Endothelial cell of umbilical vein (primary cell): ENCODE data around the gene RAD9A. TPM values are rescaled to one million over a fixed set of nuclear protein-coding genes. Genes with fewer than 3 reads are reported as not detected.

Source experiments
- BruUV-seq: library from RNA; stranded (reverse); fragments of 400-500 nt; replicated peaks from 2 replicates; lab custom pipeline; 2021; lab: Mats Ljungman, UMichigan
- CTCF ChIA-PET: fragments of 300-600, 350-600 bp; sonication (Branson Sonifier 250); formaldehyde crosslinking; loops from one replicate; lab custom pipeline; 2021; ENCODE audit warnings: antibody characterized with exemption, inconsistent platforms; lab: Charles Lee
- POLR2A ChIA-PET: fragments of 300-600, 350-600 bp; sonication (Branson Sonifier 250); formaldehyde crosslinking; loops from one replicate; lab custom pipeline; 2021; ENCODE audit warnings: antibody characterized with exemption, inconsistent platforms; lab: Charles Lee
- DNase-seq: peaks from one replicate; pipeline ENCODE4 v3.0.0-alpha.2; 2011; ENCODE audit warnings: low read depth, low spot score
- FAIRE-seq: peaks from 2 replicates; lab custom pipeline; 2011; peaks lifted over from hg19 to GRCh38; lab: Jason Lieb, UNC
- H2AFZ ChIP-seq: 2 replicates; pipeline ENCODE4 v1.6.0; 2012; ENCODE audit warnings: low read depth, low read length, control low read depth, inconsistent platforms
- H3K27ac ChIP-seq: 2 replicates; pipeline ENCODE4 v1.5.1; 2011; ENCODE audit warnings: low read depth, mild to moderate bottlenecking, control low read depth, low read length, moderate library complexity; ENCODE audit not compliant: insufficient read depth
- H3K27me3 ChIP-seq, 2 experiments: 2 replicates each; pipeline versions ENCODE4 v1.6.0 to v1.6.1; 2011; ENCODE audit warnings: low read length in 2 of 2, mixed read lengths in 1 of 2; ENCODE audit not compliant: control insufficient read depth in 2 of 2, insufficient read depth in 2 of 2
- H3K36me3 ChIP-seq, 2 experiments: 2 replicates in 1 of 2; 3 replicates in 1 of 2; pipeline ENCODE4 v1.5.1; 2011; ENCODE audit warnings: low read length in 2 of 2, mild to moderate bottlenecking in 1 of 2, moderate library complexity in 1 of 2; ENCODE audit not compliant: control insufficient read depth in 2 of 2, insufficient read depth in 2 of 2; ENCODE audit errors: extremely low read depth in 1 of 2
- H3K4me1 ChIP-seq: 3 replicates; pipeline ENCODE4 v1.5.1; 2011; ENCODE audit warnings: mild to moderate bottlenecking, low read length; ENCODE audit not compliant: control insufficient read depth, insufficient read depth; ENCODE audit errors: extremely low read depth
- H3K4me2 ChIP-seq: 2 replicates; pipeline ENCODE4 v1.6.1; 2011; ENCODE audit warnings: low read length, control low read depth, mixed read lengths; ENCODE audit not compliant: insufficient read depth
- H3K4me3 ChIP-seq, 3 experiments: fragments of 200-600 bp in 1 of 3; sonication (generic), shearing (Covaris generic) in 1 of 3; replicated peaks in 1 of 3; 2 replicates each; pipeline ENCODE4 v1.5.1; 2011 to 2016; ENCODE audit warnings: control low read depth in 3 of 3, low read length in 3 of 3, mild to moderate bottlenecking in 2 of 3, inconsistent platforms in 1 of 3, low read depth in 1 of 3, moderate library complexity in 1 of 3; ENCODE audit not compliant: insufficient read depth in 1 of 3
- H3K79me2 ChIP-seq: 2 replicates; pipeline ENCODE4 v1.6.0; 2012; ENCODE audit warnings: low read length, inconsistent platforms; ENCODE audit not compliant: control insufficient read depth, insufficient read depth
- H3K9ac ChIP-seq: replicated peaks from 2 replicates; pipeline ENCODE3; 2011; ENCODE audit warnings: low read length, control low read depth; ENCODE audit not compliant: insufficient read depth; ENCODE audit errors: extremely low read depth
- H3K9me1 ChIP-seq: replicated peaks from 3 replicates; pipeline ENCODE4 v1.6.0; 2011; ENCODE audit warnings: mild to moderate bottlenecking, low read length; ENCODE audit not compliant: control insufficient read depth, insufficient read depth; ENCODE audit errors: extremely low read depth
- H3K9me3 ChIP-seq: replicated peaks from 2 replicates; pipeline ENCODE4 v1.5.1; 2012; ENCODE audit warnings: low read length, inconsistent platforms; ENCODE audit not compliant: control insufficient read depth, insufficient read depth
- H4K20me1 ChIP-seq: replicated peaks from 2 replicates; pipeline ENCODE3; 2011; ENCODE audit warnings: mild to moderate bottlenecking, low read length; ENCODE audit not compliant: control insufficient read depth, insufficient read depth; ENCODE audit errors: extremely low read depth
- CTCF ChIP-seq, 2 donors: IDR thresholded peaks; 1 replicate in 1 of 2; 2 replicates in 1 of 2; pipeline ENCODE4 v1.5.1; 2011; ENCODE audit warnings: low read length in 2 of 2, mild to moderate bottlenecking in 2 of 2, moderate library complexity in 2 of 2, control low read depth in 1 of 2, inconsistent platforms in 1 of 2, low read depth in 1 of 2; ENCODE audit not compliant: insufficient read depth in 1 of 2; ENCODE audit errors: extremely low read depth in 1 of 2
- EZH2 ChIP-seq: IDR thresholded peaks from 2 replicates; pipeline ENCODE4 v1.6.1; 2012; ENCODE audit warnings: borderline replicate concordance, low read depth, mild to moderate bottlenecking, moderate library complexity, low read length, inconsistent platforms; ENCODE audit not compliant: severe bottlenecking
- FOS ChIP-seq: IDR thresholded peaks from 2 replicates; pipeline ENCODE4 v1.6.1; 2011; ENCODE audit warnings: mild to moderate bottlenecking, low read length, moderate library complexity, borderline replicate concordance; ENCODE audit not compliant: insufficient read depth
- GATA2 ChIP-seq: IDR thresholded peaks from 2 replicates; pipeline ENCODE4 v1.7.0; 2011; ENCODE audit warnings: low read depth, mild to moderate bottlenecking, moderate library complexity, mixed read lengths, low read length; ENCODE audit not compliant: insufficient read length, insufficient read depth
- JUN ChIP-seq: IDR thresholded peaks from 2 replicates; pipeline ENCODE4 v1.6.1; 2011; ENCODE audit warnings: borderline replicate concordance, low read depth; ENCODE audit not compliant: insufficient read length, insufficient read depth
- MAX ChIP-seq: IDR thresholded peaks from 2 replicates; pipeline ENCODE4 v1.6.1; 2011; ENCODE audit not compliant: insufficient read depth, insufficient read length
- MYC ChIP-seq: IDR thresholded peaks from one replicate; pipeline ENCODE4 v1.6.1; 2011; ENCODE audit warnings: mild to moderate bottlenecking, low read depth, low read length
- POLR2A ChIP-seq: IDR thresholded peaks from 2 replicates; pipeline ENCODE4 v1.6.1; 2012; ENCODE audit warnings: low read depth, mild to moderate bottlenecking, control low read depth, low read length
- POLR2AphosphoS5 ChIP-seq: IDR thresholded peaks from 2 replicates; pipeline ENCODE4 v1.6.1; 2012; ENCODE audit warnings: low read depth, mild to moderate bottlenecking, control low read depth, low read length, moderate library complexity; ENCODE audit not compliant: insufficient read depth
- dilution Hi-C: fragments of 300-500 bp; cut with MboI; formaldehyde crosslinking; loops from one replicate; pipeline ENCODE4 v1.15.0; 2019; ENCODE audit warnings: low sequenced_read_pairs; ENCODE audit not compliant: extremely low pct_ligation_motif_present
- intact Hi-C: fragments of 100-400 bp; cut with micrococcal nuclease; formaldehyde crosslinking; loops from one replicate; pipeline ENCODE4 v1.10.0; 2022
- polyA plus RNA-seq, 4 experiments: library from polyadenylated mRNA; depleted of rRNA in 3 of 4; stranded (reverse) in 3 of 4; unstranded in 1 of 4; fragments of >200 nt; gene quantifications; 2 replicates each; pipeline versions ENCODE4 v1.2.1 to v1.2.3, GENCODE V29; 2011 to 2012; ENCODE audit warnings: missing spikeins in 1 of 4
- total RNA-seq: library from RNA; stranded (reverse); gene quantifications from 2 replicates; pipeline ENCODE4 v1.2.3, GENCODE V29; 2021

The RAD9A gene
- total and polyA plus RNA-seq, 2 donors (not counting 3 experiments of a cell fraction or from before 2014, with no cell fraction given): 18.4 to 22.2 TPM

- no peak overlapping the region for H3K4me3 ChIP-seq
- ChIA-PET POLR2A (no interaction called here), CTCF (no interaction called here)
- peaks cover 5% of the 10 kb centered on the region for H3K4me1 ChIP-seq
- no peak overlapping the region for H3K4me2 ChIP-seq
- H3K27ac ChIP-seq: no peak overlapping the region
- no peak for DNase-seq
- H3K9me1 ChIP-seq: no peaks in the 10 kb centered on the region
- TF ChIP-seq MAX (no peak), FOS (no peak), CTCF (IDR thresholded peaks at IDR 0.05; ENCODE audit: extremely low read depth in 1 of 2, insufficient read depth in 1 of 2, low read depth in 1 of 2, low read length in 2 of 2) (no peak), JUN (no peak), MYC (no peak), EZH2 (no peak), POLR2A (no peak), POLR2AphosphoS5 (no peak), GATA2 (no peak)
- no peak for FAIRE-seq
- no TSS peak for BruUV-seq
- no peak overlapping the region for H2AFZ ChIP-seq
- H3K9me3 ChIP-seq: no peaks in the 10 kb centered on the region
- H3K36me3 ChIP-seq: no peaks in the 10 kb centered on the region
- intact Hi-C loops (no loop called here), dilution Hi-C loops (no loop called here)
- H3K79me2 ChIP-seq: no peaks in the 10 kb centered on the region
- H3K9ac ChIP-seq: no peak overlapping the region
- peaks cover 0 to 3% of the 10 kb centered on the region in 2 experiments for H3K27me3 ChIP-seq
- no peaks in the 10 kb centered on the region for H4K20me1 ChIP-seq
These were observed 14.7 kb downstream of the RAD9A start for GRCh38 chr11:67406420-67406968.
